Measurements from ENCODE around the gene USP10. TPM values are rescaled to one million over a fixed set of nuclear protein-coding genes. Genes with fewer than 3 reads are reported as not detected.
A peak's percentile ranks its signal among the peaks of the same experiment; 100 is the strongest.

The USP10 gene
- total and polyA plus RNA-seq, 2 donors (not counting 1 experiment from before 2014, with no cell fraction given) = 48.9 to 134 TPM

DNA sequence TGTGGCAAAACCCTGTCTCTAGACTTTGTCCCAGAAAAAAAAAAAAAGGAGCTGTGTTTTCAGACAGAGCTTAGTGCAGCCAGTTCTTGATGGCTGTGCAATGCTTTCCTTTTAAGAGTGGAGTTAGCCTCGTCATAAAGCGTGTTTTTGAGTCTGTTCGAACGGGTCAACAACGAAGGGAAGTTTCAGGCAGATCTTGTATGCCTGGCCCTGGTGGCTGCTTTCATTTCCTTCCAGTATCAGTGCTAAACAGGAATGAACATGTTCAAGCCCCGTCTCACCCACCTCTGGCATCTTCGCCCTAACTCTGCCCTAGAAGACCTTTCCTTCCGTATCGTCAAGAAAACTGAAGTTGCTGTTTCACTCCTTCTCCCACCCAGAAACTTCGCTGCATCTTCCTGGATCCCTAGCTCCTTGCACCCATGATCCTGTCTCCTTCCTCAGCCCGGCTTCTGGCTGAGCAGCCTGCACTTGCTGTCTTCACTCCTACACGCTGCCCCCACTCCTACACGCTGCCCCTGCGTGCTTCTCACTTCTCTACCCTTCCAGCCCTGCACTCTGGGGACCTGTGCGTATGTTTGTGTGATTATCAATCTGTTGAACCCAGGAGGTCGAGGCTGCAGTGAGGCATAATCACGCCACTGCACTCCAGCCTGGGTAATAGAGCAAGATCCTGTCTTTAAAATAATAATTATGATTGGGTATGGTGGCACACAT, 55.3 kb downstream of the USP10 start:
- Histone ChIP-seq H3K27me3 (replicated peaks in 1 of 4; ENCODE audit: control extremely low read depth in 1 of 4, control insufficient read depth in 3 of 4, insufficient read depth in 4 of 4, low read length in 3 of 4) (no peaks in the 10 kb centered on the region), H3K9me3 (ENCODE audit: control extremely low read depth in 1 of 3, control insufficient read depth in 2 of 3, insufficient read depth in 1 of 3, low read length in 2 of 3) (no peaks in the 10 kb centered on the region), H2AFZ (ENCODE audit: insufficient read depth, low read depth, low read length, poor library complexity, severe bottlenecking) (no peak overlapping the region), H3K4me2 (replicated peaks; ENCODE audit: low read depth, low read length, poor library complexity, severe bottlenecking) (peak overlapping the region; percentile 53), H3K27ac (ENCODE audit: low read length in 2 of 2) (no peak overlapping the region), H3K79me2 (ENCODE audit: control insufficient read depth, insufficient read depth, low read length) (peaks cover 87% of the 10 kb centered on the region), H4K20me1 (ENCODE audit: control insufficient read depth, insufficient read depth, low read length, poor library complexity, severe bottlenecking) (peaks cover 56% of the 10 kb centered on the region), H3K4me1 (ENCODE audit: control insufficient read depth in 2 of 2, insufficient read depth in 2 of 2, low read length in 2 of 2) (peaks cover 44 to 46% of the 10 kb centered on the region in 2 donors), H3K36me3 (replicated peaks in 1 of 2; ENCODE audit: control extremely low read depth in 1 of 2, control insufficient read depth in 1 of 2, extremely low read depth in 1 of 2, insufficient read depth in 2 of 2, low read length in 1 of 2) (peaks cover 0 to 24% of the 10 kb centered on the region in 2 experiments), H3K9ac (ENCODE audit: low read length) (no peak overlapping the region), H3K4me3 (ENCODE audit: control extremely low read depth in 1 of 5, extremely low read depth in 1 of 5, insufficient read depth in 1 of 5, low read depth in 2 of 5, low read length in 4 of 5) (no peak overlapping the region)
- Mint-ChIP-seq H3K27ac (no peak overlapping the region), H3K27me3 (no peaks in the 10 kb centered on the region), H3K9me3 (ENCODE audit: insufficient read depth) (no peaks in the 10 kb centered on the region), H3K4me1 (peaks cover 65% of the 10 kb centered on the region), H3K4me3 (no peak overlapping the region)
- ChIA-PET POLR2A (interaction anchor here (0.6 to 1.1 kb wide), 2 partner anchors 10 to 154 kb away, joined by 3 to 5 read pairs; no protein-coding TSS in a partner anchor), CTCF (interaction anchor here (0.6 to 8.5 kb wide), 30 partner anchors 9 to 822 kb away, joined by 3 to 138 read pairs (median 4); no protein-coding TSS in a partner anchor)
- DNase-seq (no peak), ATAC-seq (ENCODE audit: low read depth) (no peak)
- TF ChIP-seq, protein P1, sequence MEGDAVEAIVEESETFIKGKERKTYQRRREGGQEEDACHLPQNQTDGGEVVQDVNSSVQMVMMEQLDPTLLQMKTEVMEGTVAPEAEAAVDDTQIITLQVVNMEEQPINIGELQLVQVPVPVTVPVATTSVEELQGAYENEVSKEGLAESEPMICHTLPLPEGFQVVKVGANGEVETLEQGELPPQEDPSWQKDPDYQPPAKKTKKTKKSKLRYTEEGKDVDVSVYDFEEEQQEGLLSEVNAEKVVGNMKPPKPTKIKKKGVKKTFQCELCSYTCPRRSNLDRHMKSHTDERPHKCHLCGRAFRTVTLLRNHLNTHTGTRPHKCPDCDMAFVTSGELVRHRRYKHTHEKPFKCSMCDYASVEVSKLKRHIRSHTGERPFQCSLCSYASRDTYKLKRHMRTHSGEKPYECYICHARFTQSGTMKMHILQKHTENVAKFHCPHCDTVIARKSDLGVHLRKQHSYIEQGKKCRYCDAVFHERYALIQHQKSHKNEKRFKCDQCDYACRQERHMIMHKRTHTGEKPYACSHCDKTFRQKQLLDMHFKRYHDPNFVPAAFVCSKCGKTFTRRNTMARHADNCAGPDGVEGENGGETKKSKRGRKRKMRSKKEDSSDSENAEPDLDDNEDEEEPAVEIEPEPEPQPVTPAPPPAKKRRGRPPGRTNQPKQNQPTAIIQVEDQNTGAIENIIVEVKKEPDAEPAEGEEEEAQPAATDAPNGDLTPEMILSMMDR (IDR thresholded peaks at IDR 0.05) = no peak
- no peak for TF ChIP-seq EZH2 (IDR thresholded peaks at IDR 0.05; ENCODE audit: borderline replicate concordance, insufficient read depth, low read depth, low read length, poor library complexity, severe bottlenecking)
- intact Hi-C loops (cut with micrococcal nuclease) = loop anchor here (1.0 kb wide), 2 partner anchors 197 to 215 kb away; no protein-coding TSS in a partner anchor
- WGBS (ENCODE audit: insufficient coverage) = 81% methylated on average over 13 of the region's 17 CpGs

DNA sequence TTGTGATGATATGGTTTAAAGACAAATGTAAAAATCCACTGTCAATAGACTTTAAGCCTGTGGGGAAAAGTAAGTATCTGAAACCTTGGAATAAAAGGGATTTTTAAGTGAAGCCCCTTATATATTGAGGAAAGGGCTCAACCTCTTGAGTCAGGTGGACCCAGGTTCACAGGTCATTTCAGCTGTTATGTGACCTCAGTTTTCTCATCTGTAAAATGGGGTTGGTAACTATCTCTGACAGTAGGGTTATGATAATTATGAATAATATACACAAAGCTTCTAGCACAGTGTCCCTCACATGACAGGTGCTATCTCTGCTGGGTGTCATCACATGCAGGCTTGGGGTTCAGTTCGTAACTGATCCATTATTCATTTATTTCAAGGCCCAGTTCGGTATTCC, 57.0 kb downstream of the USP10 start:
- Mint-ChIP-seq H3K27ac (no peak overlapping the region), H3K4me1 (peaks cover 48% of the 10 kb centered on the region), H3K9me3 (ENCODE audit: insufficient read depth) (no peaks in the 10 kb centered on the region), H3K4me3 (no peak overlapping the region), H3K27me3 (no peaks in the 10 kb centered on the region)
- Histone ChIP-seq H3K4me3 (ENCODE audit: control extremely low read depth in 1 of 5, extremely low read depth in 1 of 5, insufficient read depth in 1 of 5, low read depth in 2 of 5, low read length in 4 of 5) (no peak overlapping the region), H2AFZ (ENCODE audit: insufficient read depth, low read depth, low read length, poor library complexity, severe bottlenecking) (no peak overlapping the region), H3K9me3 (ENCODE audit: control extremely low read depth in 1 of 3, control insufficient read depth in 2 of 3, insufficient read depth in 1 of 3, low read length in 2 of 3) (no peaks in the 10 kb centered on the region), H3K4me1 (ENCODE audit: control insufficient read depth in 2 of 2, insufficient read depth in 2 of 2, low read length in 2 of 2) (peaks cover 28 to 29% of the 10 kb centered on the region in 2 donors), H3K79me2 (ENCODE audit: control insufficient read depth, insufficient read depth, low read length) (peaks cover 73% of the 10 kb centered on the region), H4K20me1 (ENCODE audit: control insufficient read depth, insufficient read depth, low read length, poor library complexity, severe bottlenecking) (peaks cover 58% of the 10 kb centered on the region), H3K27me3 (replicated peaks in 1 of 4; ENCODE audit: control extremely low read depth in 1 of 4, control insufficient read depth in 3 of 4, insufficient read depth in 4 of 4, low read length in 3 of 4) (no peaks in the 10 kb centered on the region), H3K36me3 (replicated peaks in 1 of 2; ENCODE audit: control extremely low read depth in 1 of 2, control insufficient read depth in 1 of 2, extremely low read depth in 1 of 2, insufficient read depth in 2 of 2, low read length in 1 of 2) (peaks cover 0 to 40% of the 10 kb centered on the region in 2 experiments), H3K4me2 (replicated peaks; ENCODE audit: low read depth, low read length, poor library complexity, severe bottlenecking) (no peak overlapping the region), H3K27ac (ENCODE audit: low read length in 2 of 2) (no peak overlapping the region), H3K9ac (ENCODE audit: low read length) (no peak overlapping the region)
- no CpG with 5 or more reads among the region's 2 CpGs for WGBS (ENCODE audit: insufficient coverage)
- no peak for TF ChIP-seq EZH2 (IDR thresholded peaks at IDR 0.05; ENCODE audit: borderline replicate concordance, insufficient read depth, low read depth, low read length, poor library complexity, severe bottlenecking)
- TF ChIP-seq, protein P1 (IDR thresholded peaks at IDR 0.05) = no peak
- CTCF ChIA-PET = interaction anchor here (1.0 to 8.5 kb wide), 6 partner anchors 10 to 214 kb away, joined by 3 to 138 read pairs (median 10); no protein-coding TSS in a partner anchor
- no peak for DNase-seq
- no peak for ATAC-seq (ENCODE audit: low read depth)
- intact Hi-C loops (cut with micrococcal nuclease) = no loop called here
- POLR2A ChIA-PET = no interaction called here

Data from B cell (primary cell).